ENCODE results near the gene MCEMP1.

Gene MCEMP1

GRCh38 chr19:7701654-7702457, 25.0 kb downstream of the MCEMP1 start, which contains the start of gene FCER2:
Gene FCER2 (minus strand): TSS chr19:7702131. CDS start chr19:7699760, 2,371 bp downstream.
- Histone ChIP-seq H3K27me3 (ENCODE audit: insufficient read depth, low read length) (no peaks in the 10 kb centered on the region), H3K23ac (ENCODE audit: low read length) (no peak within 1 kb of the TSS), H3K14ac (ENCODE audit: low read length) (no peak within 1 kb of the TSS), H3K4me2 (ENCODE audit: low read length) (no peak within 1 kb of the TSS), H3K4ac (ENCODE audit: low read depth, low read length) (no peak within 1 kb of the TSS), H3K9me3 (ENCODE audit: insufficient read depth, low read depth, low read length) (no peaks in the 10 kb centered on the region), H2AFZ (ENCODE audit: insufficient read depth, low read length, poor library complexity) (no peak within 1 kb of the TSS), H2BK5ac (ENCODE audit: low read depth, low read length, poor library complexity) (no peak within 1 kb of the TSS), H3K4me3 (ENCODE audit: low read depth, low read length) (no peak within 1 kb of the TSS), H2AK5ac (ENCODE audit: low read length) (no peak within 1 kb of the TSS), H3K4me1 (ENCODE audit: control insufficient read depth in 1 of 2, insufficient read depth in 2 of 2, low read length in 2 of 2) (no peaks in the 10 kb centered on the region), H3K27ac (ENCODE audit: low read depth, low read length) (no peak within 1 kb of the TSS), H3K18ac (ENCODE audit: low read length) (no peak within 1 kb of the TSS), H2BK12ac (ENCODE audit: low read length) (no peak within 1 kb of the TSS), H4K12ac (ENCODE audit: low read depth, low read length) (no peak within 1 kb of the TSS), H3K79me1 (ENCODE audit: low read length) (no peaks in the 10 kb centered on the region), H4K91ac (ENCODE audit: low read depth, low read length) (no peak within 1 kb of the TSS), H4K8ac (ENCODE audit: low read depth, low read length) (no peak within 1 kb of the TSS), H3K9ac (ENCODE audit: low read length) (peak within 1 kb of the TSS; percentile 20), H2BK120ac (ENCODE audit: insufficient read depth, low read length, poor library complexity) (no peak within 1 kb of the TSS), H3K36me3 (ENCODE audit: control insufficient read depth in 1 of 2, insufficient read depth in 2 of 2, low read length in 2 of 2) (no peaks in the 10 kb centered on the region), H3K79me2 (ENCODE audit: control insufficient read depth, insufficient read depth, low read length, poor library complexity) (no peaks in the 10 kb centered on the region)
- DNase-seq: no peak
- no CpG with 5 or more reads among the region's 20 CpGs for WGBS (ENCODE audit: extremely low coverage, insufficient coverage, insufficient read length)

GRCh38 chr19:7703332-7703731, 26.4 kb downstream of the MCEMP1 start:
- H3K36me3 ChIP-seq (ENCODE audit: control insufficient read depth in 1 of 2, insufficient read depth in 2 of 2, low read length in 2 of 2): no peaks in the 10 kb centered on the region
- no peak overlapping the region for H3K4me2 ChIP-seq (ENCODE audit: low read length)
- H3K79me2 ChIP-seq (ENCODE audit: control insufficient read depth, insufficient read depth, low read length, poor library complexity): no peaks in the 10 kb centered on the region
- no peaks in the 10 kb centered on the region for H3K79me1 ChIP-seq (ENCODE audit: low read length)
- no peak overlapping the region for H2BK120ac ChIP-seq (ENCODE audit: insufficient read depth, low read length, poor library complexity)
- H3K9me3 ChIP-seq (ENCODE audit: insufficient read depth, low read depth, low read length): no peaks in the 10 kb centered on the region
- H4K12ac ChIP-seq (ENCODE audit: low read depth, low read length): no peak overlapping the region
- no peak overlapping the region for H4K8ac ChIP-seq (ENCODE audit: low read depth, low read length)
- H3K27me3 ChIP-seq (ENCODE audit: insufficient read depth, low read length): no peaks in the 10 kb centered on the region
- no peak overlapping the region for H3K4me3 ChIP-seq (ENCODE audit: low read depth, low read length)
- no CpG with 5 or more reads among the region's 8 CpGs for WGBS (ENCODE audit: extremely low coverage, insufficient coverage, insufficient read length)
- no peak overlapping the region for H3K27ac ChIP-seq (ENCODE audit: low read depth, low read length)
- H3K4me1 ChIP-seq (ENCODE audit: control insufficient read depth in 1 of 2, insufficient read depth in 2 of 2, low read length in 2 of 2): no peaks in the 10 kb centered on the region
- no peak overlapping the region for H2BK5ac ChIP-seq (ENCODE audit: low read depth, low read length, poor library complexity)
- H3K14ac ChIP-seq (ENCODE audit: low read length): no peak overlapping the region
- H3K9ac ChIP-seq (ENCODE audit: low read length): no peak overlapping the region
- H2AK5ac ChIP-seq (ENCODE audit: low read length): no peak overlapping the region
- H2BK12ac ChIP-seq (ENCODE audit: low read length): no peak overlapping the region
- DNase-seq: no peak
- no peak overlapping the region for H3K23ac ChIP-seq (ENCODE audit: low read length)
- H4K91ac ChIP-seq (ENCODE audit: low read depth, low read length): no peak overlapping the region
- H3K4ac ChIP-seq (ENCODE audit: low read depth, low read length): no peak overlapping the region
- no peak overlapping the region for H3K18ac ChIP-seq (ENCODE audit: low read length)
- no peak overlapping the region for H2AFZ ChIP-seq (ENCODE audit: insufficient read depth, low read length, poor library complexity)

DNA sequence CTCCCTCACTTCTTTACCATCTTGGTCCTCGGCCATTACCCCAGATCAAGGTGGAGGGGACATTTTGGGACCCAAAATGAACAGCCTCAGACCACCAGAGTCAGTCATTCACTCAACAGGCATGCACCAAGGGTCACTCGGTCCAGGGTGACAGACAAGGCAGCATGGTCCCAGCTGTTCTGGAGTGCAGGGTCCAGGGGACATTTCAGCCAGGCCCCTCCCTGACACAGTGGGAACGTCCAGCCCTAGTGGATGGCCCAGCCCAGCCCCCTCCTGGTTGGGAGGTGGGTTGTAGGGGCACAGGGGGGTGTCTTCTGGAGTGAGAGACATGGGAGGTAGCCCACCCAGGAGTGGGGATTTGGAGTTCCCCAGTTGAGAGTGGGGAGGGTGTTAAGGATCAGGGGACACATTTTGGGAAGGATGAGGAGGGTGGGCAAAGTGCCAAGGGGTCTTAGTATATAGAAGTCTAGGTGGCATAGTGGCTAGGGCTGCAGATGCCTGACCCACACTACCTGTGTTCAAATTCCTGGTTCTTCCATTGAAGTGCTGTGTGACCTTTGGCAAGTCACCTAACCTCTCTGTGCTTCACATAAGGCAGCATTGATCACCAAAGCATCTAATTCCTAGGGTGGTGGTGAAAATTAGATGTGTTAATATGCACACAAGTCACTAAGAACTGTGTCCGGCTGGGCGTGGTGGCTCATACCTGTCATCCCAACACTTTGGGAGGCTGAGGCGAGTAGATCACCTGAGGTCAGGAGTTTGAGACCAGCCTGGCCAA, 27.6 kb downstream of the MCEMP1 start:
- no peak overlapping the region for H4K12ac ChIP-seq (ENCODE audit: low read depth, low read length)
- no peak overlapping the region for H3K4ac ChIP-seq (ENCODE audit: low read depth, low read length)
- H3K4me1 ChIP-seq (ENCODE audit: control insufficient read depth in 1 of 2, insufficient read depth in 2 of 2, low read length in 2 of 2): no peaks in the 10 kb centered on the region
- H3K36me3 ChIP-seq (ENCODE audit: control insufficient read depth in 1 of 2, insufficient read depth in 2 of 2, low read length in 2 of 2): no peaks in the 10 kb centered on the region
- H3K4me3 ChIP-seq (ENCODE audit: low read depth, low read length): no peak overlapping the region
- H3K27ac ChIP-seq (ENCODE audit: low read depth, low read length): no peak overlapping the region
- no peak overlapping the region for H4K91ac ChIP-seq (ENCODE audit: low read depth, low read length)
- no peak overlapping the region for H2BK12ac ChIP-seq (ENCODE audit: low read length)
- no peaks in the 10 kb centered on the region for H3K27me3 ChIP-seq (ENCODE audit: insufficient read depth, low read length)
- H3K79me1 ChIP-seq (ENCODE audit: low read length): no peaks in the 10 kb centered on the region
- H3K4me2 ChIP-seq (ENCODE audit: low read length): no peak overlapping the region
- H3K18ac ChIP-seq (ENCODE audit: low read length): no peak overlapping the region
- H2BK5ac ChIP-seq (ENCODE audit: low read depth, low read length, poor library complexity): no peak overlapping the region
- no peak for DNase-seq
- H2AFZ ChIP-seq (ENCODE audit: insufficient read depth, low read length, poor library complexity): no peak overlapping the region
- no peak overlapping the region for H3K9ac ChIP-seq (ENCODE audit: low read length)
- no peak overlapping the region for H4K8ac ChIP-seq (ENCODE audit: low read depth, low read length)
- H3K9me3 ChIP-seq (ENCODE audit: insufficient read depth, low read depth, low read length): no peaks in the 10 kb centered on the region
- H3K14ac ChIP-seq (ENCODE audit: low read length): no peak overlapping the region
- no peak overlapping the region for H2AK5ac ChIP-seq (ENCODE audit: low read length)
- no peaks in the 10 kb centered on the region for H3K79me2 ChIP-seq (ENCODE audit: control insufficient read depth, insufficient read depth, low read length, poor library complexity)
- H2BK120ac ChIP-seq (ENCODE audit: insufficient read depth, low read length, poor library complexity): no peak overlapping the region
- H3K23ac ChIP-seq (ENCODE audit: low read length): no peak overlapping the region
- WGBS (ENCODE audit: extremely low coverage, insufficient coverage, insufficient read length): no CpG with 5 or more reads among the region's 6 CpGs

GRCh38 chr19:7705387-7706187, 28.7 kb downstream of the MCEMP1 start:
- no peak overlapping the region for H2BK120ac ChIP-seq (ENCODE audit: insufficient read depth, low read length, poor library complexity)
- H3K4ac ChIP-seq (ENCODE audit: low read depth, low read length): no peak overlapping the region
- H2BK5ac ChIP-seq (ENCODE audit: low read depth, low read length, poor library complexity): no peak overlapping the region
- no peaks in the 10 kb centered on the region for H3K79me2 ChIP-seq (ENCODE audit: control insufficient read depth, insufficient read depth, low read length, poor library complexity)
- no peaks in the 10 kb centered on the region for H3K9me3 ChIP-seq (ENCODE audit: insufficient read depth, low read depth, low read length)
- H3K79me1 ChIP-seq (ENCODE audit: low read length): no peaks in the 10 kb centered on the region
- no peak overlapping the region for H3K4me3 ChIP-seq (ENCODE audit: low read depth, low read length)
- no peaks in the 10 kb centered on the region for H3K27me3 ChIP-seq (ENCODE audit: insufficient read depth, low read length)
- H3K27ac ChIP-seq (ENCODE audit: low read depth, low read length): no peak overlapping the region
- no peak overlapping the region for H3K23ac ChIP-seq (ENCODE audit: low read length)
- WGBS (ENCODE audit: extremely low coverage, insufficient coverage, insufficient read length): no CpG with 5 or more reads among the region's 24 CpGs
- H4K91ac ChIP-seq (ENCODE audit: low read depth, low read length): no peak overlapping the region
- H3K9ac ChIP-seq (ENCODE audit: low read length): no peak overlapping the region
- H4K8ac ChIP-seq (ENCODE audit: low read depth, low read length): no peak overlapping the region
- H2BK12ac ChIP-seq (ENCODE audit: low read length): no peak overlapping the region
- H3K36me3 ChIP-seq (ENCODE audit: control insufficient read depth in 1 of 2, insufficient read depth in 2 of 2, low read length in 2 of 2): no peaks in the 10 kb centered on the region
- H2AFZ ChIP-seq (ENCODE audit: insufficient read depth, low read length, poor library complexity): no peak overlapping the region
- H3K4me2 ChIP-seq (ENCODE audit: low read length): no peak overlapping the region
- no peaks in the 10 kb centered on the region for H3K4me1 ChIP-seq (ENCODE audit: control insufficient read depth in 1 of 2, insufficient read depth in 2 of 2, low read length in 2 of 2)
- no peak overlapping the region for H3K14ac ChIP-seq (ENCODE audit: low read length)
- no peak overlapping the region for H2AK5ac ChIP-seq (ENCODE audit: low read length)
- H4K12ac ChIP-seq (ENCODE audit: low read depth, low read length): no peak overlapping the region
- peak; percentile 13 to 16 for DNase-seq
- no peak overlapping the region for H3K18ac ChIP-seq (ENCODE audit: low read length)
